Panc1 (cell line): ENCODE results near the gene MYO5B.

Source experiments
- CTCF ChIP-seq: fragments of 450-650 bp; IDR thresholded peaks from 2 replicates; pipeline ENCODE4 v1.5.1; 2017; ENCODE audit warnings: mild to moderate bottlenecking
- POLR2AphosphoS5 ChIP-seq: IDR thresholded peaks from 2 replicates; pipeline ENCODE4 v1.6.1; 2012; ENCODE audit warnings: mild to moderate bottlenecking, low read depth, low read length, moderate library complexity
- SIN3A ChIP-seq: IDR thresholded peaks from 2 replicates; pipeline ENCODE4 v1.6.1; 2012; ENCODE audit warnings: low read depth, mild to moderate bottlenecking, low read length, moderate library complexity, borderline replicate concordance; ENCODE audit not compliant: insufficient read depth
- TCF7L2 ChIP-seq: IDR thresholded peaks from 2 replicates; pipeline ENCODE4 v1.6.1; 2011; ENCODE audit warnings: mild to moderate bottlenecking, low read depth, low read length, inconsistent platforms
- TF ChIP-seq, protein P1 (sequence below), 2 experiments: IDR thresholded peaks; 2 replicates each; pipeline ENCODE4 v1.6.1; 2011 to 2012; ENCODE audit warnings: low read depth in 2 of 2, control low read depth in 1 of 2, low read length in 1 of 2, mild to moderate bottlenecking in 1 of 2, moderate library complexity in 1 of 2; ENCODE audit not compliant: insufficient read depth in 1 of 2

DNA sequence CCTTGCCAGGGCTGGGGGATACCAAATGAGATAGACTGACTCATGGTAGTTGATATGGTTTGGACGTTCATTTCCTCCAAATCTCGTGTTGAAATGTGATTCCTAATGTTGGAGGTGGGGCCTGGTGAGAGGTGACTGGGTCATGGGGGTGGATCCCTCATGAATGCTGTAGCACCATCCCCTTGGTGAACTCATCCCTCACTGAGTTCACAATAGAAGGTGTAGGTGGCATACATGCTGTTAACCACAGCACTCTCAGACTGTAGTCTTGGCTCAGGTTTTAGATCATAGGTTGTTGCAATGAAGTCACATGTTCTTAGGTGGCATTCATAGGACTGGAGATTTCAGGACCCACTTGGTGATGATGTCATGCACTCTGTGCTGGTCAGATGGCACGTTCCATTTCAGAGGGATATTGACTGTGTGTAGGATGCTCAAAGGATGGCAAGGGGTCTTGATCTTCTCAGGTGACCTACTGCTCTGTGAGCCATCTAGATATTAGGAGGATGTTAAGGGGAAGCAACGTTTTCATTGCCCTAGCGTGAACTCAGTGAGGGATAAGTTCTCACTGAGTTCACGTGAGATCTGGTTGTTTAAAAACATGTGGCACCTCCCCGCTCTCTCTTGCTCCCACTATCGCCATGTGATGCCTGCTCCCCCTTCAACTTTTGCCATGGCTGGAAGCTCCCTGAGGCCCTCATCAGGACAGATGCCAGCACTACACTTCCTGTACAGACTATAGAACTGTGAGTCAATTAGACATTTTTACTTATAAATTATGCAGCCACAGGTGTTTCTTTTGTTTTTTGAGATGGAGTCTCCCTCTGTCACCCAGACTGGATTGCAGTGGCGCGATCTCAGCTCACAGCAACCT, 307.8 kb downstream of the MYO5B start:
- TF ChIP-seq CTCF (peak; percentile 33; the same call in 1 of the 2 replicates), POLR2AphosphoS5 (no peak), SIN3A (no peak), TCF7L2 (no peak)
- TF ChIP-seq, protein P1, sequence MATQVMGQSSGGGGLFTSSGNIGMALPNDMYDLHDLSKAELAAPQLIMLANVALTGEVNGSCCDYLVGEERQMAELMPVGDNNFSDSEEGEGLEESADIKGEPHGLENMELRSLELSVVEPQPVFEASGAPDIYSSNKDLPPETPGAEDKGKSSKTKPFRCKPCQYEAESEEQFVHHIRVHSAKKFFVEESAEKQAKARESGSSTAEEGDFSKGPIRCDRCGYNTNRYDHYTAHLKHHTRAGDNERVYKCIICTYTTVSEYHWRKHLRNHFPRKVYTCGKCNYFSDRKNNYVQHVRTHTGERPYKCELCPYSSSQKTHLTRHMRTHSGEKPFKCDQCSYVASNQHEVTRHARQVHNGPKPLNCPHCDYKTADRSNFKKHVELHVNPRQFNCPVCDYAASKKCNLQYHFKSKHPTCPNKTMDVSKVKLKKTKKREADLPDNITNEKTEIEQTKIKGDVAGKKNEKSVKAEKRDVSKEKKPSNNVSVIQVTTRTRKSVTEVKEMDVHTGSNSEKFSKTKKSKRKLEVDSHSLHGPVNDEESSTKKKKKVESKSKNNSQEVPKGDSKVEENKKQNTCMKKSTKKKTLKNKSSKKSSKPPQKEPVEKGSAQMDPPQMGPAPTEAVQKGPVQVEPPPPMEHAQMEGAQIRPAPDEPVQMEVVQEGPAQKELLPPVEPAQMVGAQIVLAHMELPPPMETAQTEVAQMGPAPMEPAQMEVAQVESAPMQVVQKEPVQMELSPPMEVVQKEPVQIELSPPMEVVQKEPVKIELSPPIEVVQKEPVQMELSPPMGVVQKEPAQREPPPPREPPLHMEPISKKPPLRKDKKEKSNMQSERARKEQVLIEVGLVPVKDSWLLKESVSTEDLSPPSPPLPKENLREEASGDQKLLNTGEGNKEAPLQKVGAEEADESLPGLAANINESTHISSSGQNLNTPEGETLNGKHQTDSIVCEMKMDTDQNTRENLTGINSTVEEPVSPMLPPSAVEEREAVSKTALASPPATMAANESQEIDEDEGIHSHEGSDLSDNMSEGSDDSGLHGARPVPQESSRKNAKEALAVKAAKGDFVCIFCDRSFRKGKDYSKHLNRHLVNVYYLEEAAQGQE (IDR thresholded peaks at IDR 0.05; ENCODE audit: insufficient read depth in 1 of 2, low read depth in 2 of 2, low read length in 1 of 2), result no peak
